GM18873 (cell line): ENCODE data around the gene KLHL29.

Experiments
- ATAC-seq: cut with Tn5 transposase; IDR thresholded peaks from one replicate; pipeline ENCODE4 v1.9.1; 2021; ENCODE audit warnings: mild to moderate bottlenecking, moderate library complexity, moderate number of reproducible peaks; ENCODE audit not compliant: unreplicated experiment, low FRiP score

KLHL29 gene

DNA sequence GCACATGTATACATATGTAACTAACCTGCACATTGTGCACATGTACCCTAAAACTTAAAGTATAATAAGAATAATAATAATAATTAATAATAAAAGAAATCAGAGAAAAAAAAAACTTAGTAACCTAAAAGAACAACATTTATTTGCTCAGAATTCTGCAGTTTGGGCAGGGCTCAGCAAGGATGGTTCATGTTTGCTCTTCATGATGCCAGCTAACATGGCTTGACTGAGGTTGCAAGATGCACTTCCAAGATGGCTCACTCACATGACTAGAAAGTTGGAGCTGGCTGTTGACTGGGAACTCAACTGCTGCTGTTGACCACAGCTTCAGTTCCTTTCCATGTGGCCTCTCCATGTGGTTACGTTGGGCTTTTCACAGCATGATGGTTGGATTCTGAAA lies 56.4 kb downstream of the KLHL29 start:
- no peak for ATAC-seq

DNA sequence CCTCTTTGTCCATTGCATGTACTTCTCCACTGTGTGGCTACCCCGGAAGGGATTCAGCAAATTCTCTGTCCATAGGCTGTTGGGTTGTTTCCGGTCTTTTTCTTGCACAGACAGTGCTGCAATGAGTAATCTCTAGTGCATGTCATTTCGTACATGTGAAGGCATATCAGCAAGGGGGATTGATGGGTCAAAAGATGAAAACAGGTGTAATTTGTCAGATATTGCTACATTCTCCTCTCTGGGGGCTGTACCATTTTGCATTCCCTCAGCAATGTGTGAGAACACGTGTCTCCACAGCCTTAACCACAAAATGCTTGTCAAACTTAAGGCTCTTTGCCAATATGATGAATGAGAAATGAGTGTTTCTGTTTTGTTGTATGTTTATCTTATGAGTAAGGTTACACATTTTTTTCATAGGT lies 60.5 kb downstream of the KLHL29 start:
- no peak for ATAC-seq

DNA sequence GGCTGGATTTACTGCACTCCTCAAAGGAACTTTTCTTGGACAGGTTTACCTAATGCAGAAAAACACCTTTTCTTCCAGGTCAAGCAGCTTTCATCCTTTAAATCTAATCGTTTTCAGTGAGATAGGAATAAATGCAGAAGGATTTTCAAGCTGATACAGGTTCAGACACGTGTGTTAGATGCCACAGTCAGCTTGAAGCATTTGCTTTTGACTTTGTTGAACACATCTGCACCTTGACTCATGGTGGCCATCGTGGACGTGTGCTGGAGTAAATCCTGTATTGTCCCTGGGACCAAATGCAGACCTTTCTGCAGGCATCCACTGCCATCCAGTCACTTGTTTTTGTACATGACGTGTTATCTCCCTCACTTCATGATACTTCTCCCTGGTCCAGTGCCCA lies 61.9 kb downstream of the KLHL29 start:
- no peak for ATAC-seq

DNA sequence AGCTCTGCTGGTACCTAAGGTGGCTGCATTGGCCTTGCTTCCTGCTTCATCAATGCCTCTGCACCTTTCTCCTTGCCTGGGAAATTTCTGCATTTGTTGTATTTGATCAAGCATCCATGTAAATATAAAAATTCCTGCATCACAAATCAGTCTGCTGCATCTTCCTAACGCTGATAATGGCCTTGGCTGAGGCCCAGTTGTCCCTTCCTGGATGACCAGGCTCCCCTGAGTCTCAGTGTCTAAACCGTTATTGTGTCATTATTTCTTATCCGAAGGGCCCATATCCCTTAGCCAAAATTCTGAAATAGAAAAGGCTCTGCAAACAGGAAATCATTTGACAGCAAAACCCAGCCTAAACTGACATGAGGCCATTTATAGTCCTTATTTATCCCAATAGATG lies 62.4 kb downstream of the KLHL29 start:
- ATAC-seq: no peak

DNA sequence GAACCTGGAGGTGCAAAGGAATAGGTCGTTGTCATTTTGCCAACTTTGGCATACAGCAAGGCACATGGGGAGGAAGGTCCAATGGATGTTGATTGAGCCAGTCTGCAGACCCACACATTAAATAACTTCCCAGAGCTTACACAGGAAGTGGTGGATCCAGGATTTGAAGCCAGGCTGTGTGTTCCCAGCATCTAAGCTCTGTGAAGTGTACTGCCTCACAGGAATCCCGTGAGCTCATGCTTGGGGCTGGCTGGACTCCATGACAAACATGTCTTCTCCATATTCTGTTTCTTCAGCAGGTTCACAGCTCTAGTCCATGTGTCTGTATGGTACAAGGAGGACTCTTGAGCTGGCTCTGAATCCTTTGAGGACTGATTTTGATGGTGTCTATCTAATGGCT lies 63.9 kb downstream of the KLHL29 start:
- no peak for ATAC-seq

DNA sequence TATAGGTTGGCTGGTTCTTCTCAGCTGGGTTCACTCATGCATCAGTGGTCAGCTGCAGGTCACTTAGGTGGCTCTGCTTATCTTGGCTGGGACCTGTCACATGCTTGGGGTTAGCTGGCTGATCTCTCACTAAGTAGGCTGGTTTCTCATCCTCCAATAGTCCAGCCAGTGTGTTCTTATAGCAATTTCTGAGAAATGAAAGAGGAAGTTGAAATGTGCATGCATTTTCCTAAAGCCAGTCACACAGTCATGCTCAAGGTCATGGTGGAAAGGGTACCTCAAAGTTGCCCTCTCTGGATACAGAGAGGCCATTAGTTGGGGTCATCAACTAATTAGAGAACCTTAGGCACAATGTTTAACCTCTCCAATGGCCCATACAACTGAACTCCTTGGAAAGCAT lies 64.4 kb downstream of the KLHL29 start:
- peak; percentile 81 for ATAC-seq

DNA sequence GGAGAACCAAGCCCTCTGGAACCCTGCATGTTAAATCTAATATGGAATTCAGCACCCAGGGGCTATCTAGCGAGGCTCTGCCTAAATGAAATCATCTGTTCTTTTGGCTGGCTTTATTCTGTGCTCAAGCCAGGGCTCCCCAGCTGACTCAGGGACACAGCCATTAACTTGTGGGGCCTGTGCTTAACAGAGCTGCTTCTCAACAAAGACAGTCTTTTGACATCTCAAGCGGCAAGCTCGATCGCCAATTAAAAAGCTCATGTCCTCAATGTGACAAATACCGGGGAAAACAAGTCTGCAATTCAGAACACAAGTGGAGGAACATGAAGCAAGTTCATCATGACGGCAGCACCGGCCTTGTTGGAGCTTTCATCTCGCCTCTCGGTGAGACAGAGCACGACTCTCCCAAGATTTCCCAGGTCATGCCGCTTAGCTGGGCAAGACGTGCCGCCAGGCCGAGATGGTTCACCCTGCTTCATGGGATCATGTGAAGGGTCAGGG lies 64.9 kb downstream of the KLHL29 start:
- no peak for ATAC-seq

DNA sequence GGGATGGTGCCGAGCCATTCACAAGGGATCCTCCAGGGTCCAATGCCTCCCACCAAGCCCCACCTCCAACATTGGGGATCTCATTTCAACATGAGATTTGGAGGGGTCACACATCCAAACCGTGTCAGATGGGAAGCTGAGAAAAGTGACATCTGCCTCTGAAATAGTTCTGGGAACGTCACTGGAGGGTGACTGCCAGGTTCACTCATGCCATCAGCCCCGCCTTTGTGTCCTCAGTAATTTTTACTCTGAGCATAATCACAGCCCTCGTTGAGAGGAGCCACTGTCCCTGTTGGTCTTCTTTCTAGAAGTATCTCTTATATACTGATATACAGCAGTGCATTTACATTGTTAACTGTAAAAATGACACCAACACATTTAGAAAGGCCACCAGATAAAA lies 67.4 kb downstream of the KLHL29 start:
- no peak for ATAC-seq

DNA sequence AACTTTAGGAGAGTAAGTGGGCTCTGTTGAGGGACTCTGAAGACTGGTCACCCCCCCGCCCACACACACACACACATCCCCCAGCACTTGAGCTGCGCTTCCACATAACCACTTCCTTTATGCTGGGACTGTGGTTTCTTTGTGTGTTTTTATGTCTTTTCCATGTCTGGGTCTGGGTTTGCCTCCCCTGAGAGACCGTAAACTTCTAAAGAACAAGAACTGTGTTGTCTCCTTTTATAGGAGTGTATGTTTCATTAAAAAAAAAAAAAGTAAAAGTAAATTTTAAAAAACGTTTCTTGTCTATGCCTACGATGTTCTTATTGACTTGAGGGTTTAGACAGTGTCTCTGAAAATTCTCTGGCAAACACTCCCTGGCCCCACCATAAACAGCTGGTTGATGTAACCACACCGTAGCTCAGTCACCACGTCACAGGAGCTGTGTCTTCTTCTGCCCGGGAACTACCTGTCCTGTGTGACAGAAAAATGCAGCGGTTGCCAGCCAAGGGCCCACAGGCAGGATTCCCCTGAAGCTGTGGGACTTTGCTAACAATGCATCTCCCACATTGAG lies 68.0 kb downstream of the KLHL29 start:
- ATAC-seq: peak; percentile 68

DNA sequence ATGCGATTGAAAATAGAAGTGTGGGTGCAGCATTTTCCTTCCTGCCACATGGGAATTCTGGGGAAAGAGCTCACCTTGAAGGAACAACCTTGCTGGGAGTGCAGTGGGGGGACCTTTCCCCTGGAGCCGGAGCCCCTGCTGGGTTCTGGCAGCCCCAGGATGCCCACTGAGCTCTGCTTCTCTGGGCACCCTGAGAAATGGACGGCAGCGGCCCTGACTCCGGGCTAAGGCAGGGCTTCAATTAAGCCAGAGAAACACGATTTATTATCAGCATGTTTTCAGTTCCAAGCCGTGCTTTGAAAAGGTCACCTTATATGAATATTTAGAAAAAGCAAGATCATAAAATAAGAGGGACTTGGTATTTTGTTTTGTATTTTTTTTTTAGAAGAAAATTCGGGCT lies 68.5 kb downstream of the KLHL29 start:
- no peak for ATAC-seq

DNA sequence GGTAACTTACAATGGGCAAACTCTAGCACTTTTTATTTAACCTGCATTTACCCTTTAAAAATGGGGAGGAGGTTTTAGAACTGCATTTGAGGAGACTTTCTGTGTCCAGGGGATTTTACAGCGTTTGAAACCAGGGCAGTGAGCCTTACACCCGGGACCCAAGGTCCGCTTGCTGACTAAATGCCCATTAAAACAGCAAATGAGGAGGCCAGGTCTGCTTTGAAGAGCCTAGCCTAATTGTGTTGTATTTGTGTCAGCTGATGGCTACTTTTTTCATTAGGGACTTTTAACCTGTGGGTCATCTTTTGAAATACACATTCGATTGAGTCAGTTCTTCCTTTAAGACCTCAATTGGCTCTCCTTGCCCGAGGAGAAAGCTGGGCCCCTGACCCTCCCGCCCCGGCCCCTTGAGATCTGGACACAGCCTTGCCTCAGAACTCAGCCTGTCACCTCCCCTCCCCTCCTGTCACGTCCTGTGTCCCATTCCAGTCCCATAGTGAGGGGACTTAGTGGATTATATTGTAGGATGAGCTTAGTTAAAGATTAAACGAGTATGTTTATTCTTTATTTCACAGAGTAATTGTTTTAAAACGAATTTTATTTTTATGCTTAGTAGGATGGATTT lies 69.0 kb downstream of the KLHL29 start:
- no peak for ATAC-seq

DNA sequence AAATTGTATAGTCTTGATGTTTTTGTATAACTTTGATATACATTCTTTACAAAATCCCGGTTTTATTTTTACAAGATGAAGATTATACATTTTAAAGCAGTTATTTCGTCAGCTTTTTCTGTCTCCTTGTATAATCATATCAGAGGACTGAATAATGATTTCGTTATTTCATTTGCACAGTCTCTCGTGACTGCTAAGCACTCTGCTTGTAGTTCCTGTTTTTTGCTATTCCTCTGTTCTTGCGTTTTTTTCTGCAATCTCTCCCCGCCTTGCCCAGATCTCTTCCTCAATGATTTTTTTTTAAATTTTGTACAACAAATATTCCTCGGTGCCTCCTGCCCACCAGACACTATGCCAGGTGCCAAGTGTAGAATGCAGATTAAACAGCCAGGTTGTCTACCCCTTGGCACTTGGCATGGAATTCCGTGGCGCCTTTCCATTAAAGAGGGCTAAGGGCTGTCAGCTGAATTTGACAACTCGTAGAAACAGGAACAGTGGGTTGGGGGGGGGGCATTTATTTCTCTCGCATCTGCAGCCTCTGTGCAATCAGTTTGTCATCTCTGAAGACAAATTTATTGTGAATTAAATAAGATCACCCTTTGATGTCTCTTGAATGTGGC lies 69.6 kb downstream of the KLHL29 start:
- ATAC-seq: no peak

DNA sequence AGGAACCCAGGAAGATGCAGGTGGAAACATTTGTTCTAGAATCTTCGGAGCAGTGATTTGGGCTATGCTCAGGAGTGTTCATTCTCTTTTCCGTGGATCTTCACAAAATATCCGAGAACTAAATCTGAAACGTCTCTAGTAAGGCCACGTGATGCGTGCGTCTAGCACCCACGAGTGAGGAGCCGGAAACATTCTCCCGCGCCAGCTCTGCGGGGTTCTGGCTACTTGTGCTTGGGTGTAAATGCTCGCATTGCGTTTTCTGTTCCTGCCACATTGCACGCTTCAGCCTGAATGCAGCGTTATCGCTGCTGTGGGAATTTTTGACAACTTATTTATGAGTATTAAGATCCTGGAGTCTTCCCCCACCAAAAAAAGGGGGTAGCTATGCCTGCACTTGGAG lies 71.4 kb downstream of the KLHL29 start:
- no peak for ATAC-seq

DNA sequence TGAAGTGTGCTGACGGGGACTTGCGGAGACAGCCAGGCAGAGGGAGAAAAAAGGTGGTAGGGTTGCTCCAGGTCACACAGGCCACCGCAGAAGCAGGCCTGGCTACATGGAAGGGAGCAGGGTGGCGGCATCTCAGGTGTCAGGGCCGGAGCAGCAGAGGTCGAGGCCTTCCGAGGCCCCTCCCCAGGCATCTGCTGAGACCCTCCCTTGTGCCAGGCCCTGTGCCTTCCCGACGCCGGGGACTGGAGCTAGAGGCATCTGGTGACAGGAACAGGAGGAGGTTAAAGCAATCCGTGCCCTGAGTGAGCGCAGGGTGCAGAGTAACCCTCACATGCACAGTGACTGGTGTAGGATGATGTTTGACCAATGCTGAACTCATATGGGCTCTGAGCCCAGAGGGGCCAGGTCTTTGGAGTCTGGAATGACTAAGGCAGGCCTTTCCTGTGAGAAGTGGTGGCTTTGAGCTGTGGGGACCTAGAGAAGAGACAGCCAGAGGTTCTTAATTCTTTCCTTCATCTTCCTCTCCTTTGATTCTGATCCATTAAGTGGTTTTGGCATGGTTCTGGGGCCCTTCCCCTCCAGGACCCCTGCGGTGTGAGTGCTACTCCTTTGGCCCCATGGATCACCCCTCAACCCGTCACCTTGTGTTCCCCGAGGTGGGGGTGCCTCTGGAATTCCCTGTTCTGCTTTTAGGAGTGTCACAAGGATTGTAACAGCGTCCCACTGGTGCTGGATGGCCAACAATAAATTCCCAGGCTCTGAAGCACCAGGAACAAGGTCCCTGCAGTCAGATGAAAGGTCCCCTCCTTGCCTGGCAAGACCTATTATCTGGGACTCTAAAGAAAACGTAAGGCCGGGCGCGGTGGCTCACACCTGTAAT lies 72.1 kb downstream of the KLHL29 start:
- ATAC-seq: no peak

DNA sequence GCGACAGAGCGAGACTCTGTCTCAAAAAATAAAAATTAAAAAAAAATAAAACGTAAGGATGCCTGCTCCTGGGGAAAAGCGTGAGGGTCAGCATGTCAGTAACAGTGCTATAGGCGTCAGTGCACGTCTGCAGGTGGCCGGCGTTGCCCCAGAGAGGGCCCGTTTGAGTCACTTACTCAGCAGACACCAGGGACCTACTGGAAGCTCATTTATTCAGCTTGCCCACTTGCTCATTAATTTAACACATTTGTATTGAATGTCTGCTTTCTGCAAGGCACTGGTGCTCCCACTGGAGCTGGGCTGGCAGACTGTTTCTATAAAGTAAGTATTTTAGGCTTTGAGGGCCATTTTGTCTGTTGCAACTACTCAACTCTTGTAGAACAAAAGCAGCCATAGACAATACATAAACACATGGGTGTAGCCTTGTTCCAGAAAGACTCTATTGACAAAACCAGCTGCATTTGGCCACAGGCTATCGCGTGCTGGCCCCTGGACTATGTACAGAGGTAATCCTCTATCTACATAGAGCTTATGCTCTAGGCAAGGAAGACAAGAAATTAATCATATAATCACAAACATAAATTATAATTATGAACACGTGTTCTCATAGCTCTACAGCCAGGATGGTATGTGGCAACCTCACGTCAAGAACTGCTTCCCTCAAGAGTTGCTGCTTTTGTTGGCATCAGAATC lies 73.2 kb downstream of the KLHL29 start:
- no peak for ATAC-seq

DNA sequence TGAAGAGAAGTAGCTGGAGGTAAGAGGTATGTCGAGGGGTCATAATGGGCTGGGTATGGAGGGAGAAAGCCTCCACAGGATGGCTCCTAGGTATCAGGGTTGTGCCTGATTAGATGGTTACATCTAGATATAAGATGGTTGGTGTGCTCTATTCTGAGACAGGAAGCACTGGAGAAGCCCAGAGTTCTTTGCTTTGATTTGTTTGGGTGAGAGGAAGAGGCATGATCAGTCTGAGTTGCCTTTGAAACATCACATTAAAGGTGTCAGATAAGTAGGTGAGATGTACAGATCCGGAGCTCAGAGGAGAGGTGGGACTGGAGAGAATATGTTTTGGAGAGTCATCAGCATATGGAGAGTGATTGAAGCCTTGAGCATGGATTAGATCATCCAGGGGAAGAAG lies 74.1 kb downstream of the KLHL29 start:
- no peak for ATAC-seq

DNA sequence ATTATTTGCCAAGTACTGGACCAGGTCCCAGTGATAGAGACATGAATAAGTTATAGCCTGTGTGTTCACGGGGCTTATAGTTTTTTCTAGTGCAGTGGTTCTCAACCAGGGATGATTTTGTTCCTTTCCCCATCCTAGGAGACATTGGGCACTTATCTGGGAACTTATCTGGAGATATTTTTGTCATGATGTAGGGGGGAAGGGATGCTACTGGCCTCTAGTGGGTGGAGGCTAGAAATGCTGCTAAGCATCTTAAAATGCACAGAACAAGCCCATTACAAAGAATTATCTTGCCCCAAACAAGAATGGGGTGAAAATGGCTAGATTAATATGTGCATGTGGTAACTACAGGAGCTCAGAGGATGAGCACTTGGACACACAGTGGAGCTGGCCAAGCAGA lies 75.2 kb downstream of the KLHL29 start:
- peak; percentile 44 for ATAC-seq

DNA sequence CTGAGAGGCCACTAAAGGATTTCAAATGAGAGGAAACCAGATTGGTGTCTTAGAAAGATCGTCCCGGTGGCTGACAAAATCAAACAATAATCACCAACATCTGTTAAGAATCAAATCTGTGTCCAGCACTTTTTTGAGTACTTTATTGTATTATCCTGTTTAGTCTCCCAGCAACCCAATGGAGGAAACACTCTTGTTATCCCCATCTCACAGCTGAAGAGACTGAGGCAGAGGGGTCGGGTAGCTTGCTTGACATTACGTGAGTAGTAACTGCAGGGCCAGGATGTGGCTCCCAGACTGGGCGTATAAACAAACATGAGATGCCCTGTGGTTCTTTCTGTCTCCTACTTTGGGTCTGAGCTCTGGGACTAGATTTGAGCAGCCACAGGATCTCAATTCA lies 76.0 kb downstream of the KLHL29 start:
- ATAC-seq: no peak

DNA sequence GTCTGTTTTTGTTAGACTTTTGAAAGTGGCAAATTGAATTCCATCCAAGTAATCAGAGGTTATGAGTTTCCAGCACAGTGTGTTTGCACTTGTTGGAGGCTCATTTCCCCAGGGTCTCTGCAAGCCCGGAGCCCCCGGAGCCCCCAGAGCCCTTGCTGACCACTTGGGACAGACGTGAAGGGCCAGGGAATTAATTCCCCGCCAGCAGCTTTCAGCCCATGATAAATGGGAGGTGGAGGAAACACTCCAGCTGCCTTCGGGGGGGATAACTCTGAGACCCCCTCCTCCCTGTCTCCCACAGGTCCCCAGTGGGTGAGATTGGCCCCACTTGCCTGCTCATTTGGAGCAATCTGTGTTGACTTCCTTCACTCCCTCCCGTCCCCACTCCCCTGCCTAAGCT lies 79.2 kb downstream of the KLHL29 start:
- ATAC-seq: no peak

DNA sequence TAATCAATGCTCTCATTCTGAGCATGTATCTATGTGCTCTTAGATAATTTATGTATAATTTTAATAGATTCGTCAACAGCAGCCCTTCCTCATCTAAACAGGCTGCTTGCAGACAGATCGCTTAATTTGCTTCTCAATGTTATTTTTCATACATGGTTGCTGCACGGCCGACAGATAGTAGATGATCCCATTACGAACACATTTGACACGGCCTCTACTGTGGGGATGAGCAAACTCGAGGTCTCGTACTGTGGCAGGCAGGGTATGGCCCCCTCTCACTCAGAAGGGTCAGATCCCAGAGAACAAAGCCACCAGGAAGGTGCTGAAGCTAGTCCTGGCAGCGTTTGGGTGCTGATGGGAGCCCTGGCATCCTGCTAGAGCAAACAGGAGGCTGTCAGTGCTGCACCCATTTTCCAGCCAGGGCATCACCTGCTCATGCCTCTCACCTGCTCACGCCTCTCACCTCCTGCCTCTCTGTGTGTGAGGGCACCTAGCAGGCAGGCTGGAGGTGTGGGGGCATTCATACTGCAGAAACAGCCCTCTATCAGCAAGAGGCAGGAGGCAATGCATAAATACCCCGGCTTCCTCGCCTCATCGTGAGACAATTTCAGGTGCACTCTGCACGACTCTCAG lies 80.0 kb downstream of the KLHL29 start:
- ATAC-seq: no peak
